ENCODE data around the gene PLXNB1.
"Not testable (repeated sequence)": the region's sequence is repeated elsewhere in the genome, so short reads cannot be mapped to it uniquely, and the experiment has no call there.

PLXNB1 gene

DNA sequence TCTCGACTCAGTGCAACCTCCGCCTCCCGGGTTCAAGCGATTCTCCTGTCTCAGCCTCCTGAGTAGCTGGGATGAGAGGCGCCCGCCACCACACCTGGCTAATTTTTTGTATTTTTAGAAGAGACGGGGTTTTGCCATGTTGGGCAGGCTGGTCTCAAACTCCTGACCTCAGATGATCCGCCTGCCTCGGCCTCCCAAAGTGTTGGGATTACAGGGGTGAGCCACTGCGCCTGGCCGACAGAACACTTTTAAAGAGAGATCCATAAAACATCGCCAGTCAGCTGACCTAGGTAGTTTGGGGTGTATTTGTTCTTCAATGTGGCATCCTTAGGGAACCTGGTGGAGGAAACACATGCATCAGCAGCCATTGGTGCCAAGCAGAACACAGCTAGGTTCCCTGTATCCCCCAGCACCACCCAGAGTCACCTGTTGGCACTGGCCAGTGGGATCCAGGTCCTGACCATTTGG, 28.4 kb downstream of the PLXNB1 start:
- H3K4me3 Mint-ChIP-seq, H3K9me3 Mint-ChIP-seq, H3K27ac Mint-ChIP-seq, H3K4me1 Mint-ChIP-seq, ATAC-seq, H3K36me3 Mint-ChIP-seq: not testable (repeated sequence)
- peaks cover 33% of the 10 kb centered on the region for H3K27me3 Mint-ChIP-seq

DNA sequence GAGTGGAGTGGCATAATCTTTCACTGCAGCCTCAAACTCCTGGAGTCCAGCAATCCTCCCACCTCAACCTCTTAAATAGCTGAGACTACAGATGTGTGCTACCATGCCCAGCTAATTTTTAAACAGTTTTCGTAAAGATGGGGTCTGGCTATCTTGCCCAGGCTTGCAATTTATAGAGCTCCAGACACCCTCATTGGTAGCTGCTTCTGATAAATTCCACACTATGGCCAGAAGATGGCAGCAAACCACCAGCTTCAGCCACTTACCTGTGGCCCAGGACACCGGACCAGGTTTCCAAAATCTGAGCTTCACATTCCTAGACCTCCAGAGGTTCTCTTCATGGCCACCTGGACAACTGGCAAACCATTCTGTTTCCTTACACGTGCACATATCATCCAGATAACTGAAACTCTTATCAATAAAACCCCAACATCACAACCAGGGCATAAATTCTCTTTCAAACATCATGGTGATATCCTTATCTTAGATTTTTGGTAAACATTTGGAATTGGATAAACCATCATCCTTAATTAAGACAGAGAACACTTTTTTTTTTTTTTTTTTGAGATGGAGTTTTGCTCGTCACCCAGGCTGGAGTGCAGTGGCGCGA, 29.0 kb downstream of the PLXNB1 start:
- Mint-ChIP-seq H3K36me3 (no peaks in the 10 kb centered on the region), H3K27ac (no peak overlapping the region), H3K27me3 (peaks cover 36% of the 10 kb centered on the region), H3K9me3 (no peaks in the 10 kb centered on the region), H3K4me3 (no peak overlapping the region), H3K4me1 (peaks cover 5% of the 10 kb centered on the region)
- ATAC-seq = peak; percentile 70

DNA sequence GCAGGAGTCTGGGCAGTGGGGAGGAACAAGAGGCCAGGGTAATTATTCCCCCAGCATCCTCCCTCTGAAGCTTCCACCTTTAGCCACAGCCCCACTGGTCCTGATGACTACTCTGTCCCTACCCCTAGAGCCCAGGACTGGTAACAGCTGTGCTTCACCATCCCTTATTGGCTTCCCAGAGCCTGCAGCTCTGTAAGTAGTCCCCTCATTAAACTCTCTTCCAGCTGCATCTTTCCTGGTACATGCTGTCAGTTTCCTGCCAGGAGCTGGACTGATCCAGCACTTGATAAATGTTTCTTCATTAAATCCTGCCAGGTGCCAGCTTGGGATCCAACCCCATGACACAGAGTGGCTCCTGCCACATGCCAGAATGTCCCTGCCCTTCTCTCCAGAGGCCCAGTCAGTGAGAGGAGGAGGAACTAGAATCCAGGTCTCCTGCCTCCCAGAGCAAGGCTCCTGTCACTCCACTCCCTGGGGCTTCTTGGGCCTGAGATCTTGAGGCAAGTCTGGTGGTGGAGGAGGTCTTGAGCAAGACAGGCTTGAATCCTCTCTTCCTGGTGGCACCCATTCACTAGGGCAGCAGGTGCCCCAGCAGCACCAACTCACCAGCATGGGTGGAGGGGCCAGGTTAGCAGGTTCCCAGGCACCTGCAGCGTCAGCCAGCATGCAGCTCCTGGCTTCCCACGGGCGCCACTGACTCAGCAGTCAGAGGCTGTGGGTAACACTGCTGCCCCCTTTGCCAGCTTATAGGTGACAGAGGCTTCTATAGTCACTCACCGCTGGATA, 30.3 kb downstream of the PLXNB1 start:
- H3K36me3 Mint-ChIP-seq = no peaks in the 10 kb centered on the region
- no peak overlapping the region for H3K4me3 Mint-ChIP-seq
- H3K4me1 Mint-ChIP-seq = peaks cover 5% of the 10 kb centered on the region
- no peaks in the 10 kb centered on the region for H3K9me3 Mint-ChIP-seq
- peaks cover 47% of the 10 kb centered on the region for H3K27me3 Mint-ChIP-seq
- no peak for ATAC-seq
- H3K27ac Mint-ChIP-seq = no peak overlapping the region

DNA sequence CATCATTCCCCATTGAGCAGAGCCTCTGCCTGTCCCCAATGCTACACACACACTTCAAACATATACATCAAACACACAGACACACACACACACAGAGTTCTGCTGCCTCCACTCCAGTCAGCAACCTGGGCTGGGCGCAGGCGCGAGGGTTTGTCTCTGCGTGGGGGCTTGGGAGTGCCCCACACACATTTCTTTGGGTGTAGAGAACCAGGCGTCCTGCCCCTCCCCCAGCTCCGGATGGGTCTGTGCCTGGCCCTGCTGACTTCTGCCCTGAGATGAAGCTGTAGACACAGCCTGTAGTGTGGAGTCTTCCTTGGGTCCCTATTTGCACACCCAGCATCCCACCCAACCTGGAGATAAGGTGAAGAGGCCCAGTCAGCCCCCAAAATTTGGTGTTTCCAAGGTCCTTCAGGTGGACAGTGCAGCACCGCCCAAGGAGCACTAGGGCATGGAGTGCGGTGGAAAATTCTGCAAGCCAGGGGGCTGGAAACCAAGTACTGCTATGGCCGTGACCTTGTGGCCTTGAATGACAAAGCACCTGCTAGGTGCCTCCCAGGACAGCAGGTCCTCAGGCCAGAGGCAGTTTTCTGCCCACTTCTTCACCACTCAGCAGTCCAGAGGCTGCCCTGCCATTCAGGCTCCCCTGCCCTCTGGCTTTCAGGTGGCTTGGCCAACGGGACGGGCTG, 31.0 kb downstream of the PLXNB1 start:
- Mint-ChIP-seq H3K27ac (no peak overlapping the region), H3K27me3 (peaks cover 50% of the 10 kb centered on the region), H3K36me3 (no peaks in the 10 kb centered on the region), H3K9me3 (no peaks in the 10 kb centered on the region), H3K4me3 (no peak overlapping the region), H3K4me1 (peaks cover 5% of the 10 kb centered on the region)
- no peak for ATAC-seq

DNA sequence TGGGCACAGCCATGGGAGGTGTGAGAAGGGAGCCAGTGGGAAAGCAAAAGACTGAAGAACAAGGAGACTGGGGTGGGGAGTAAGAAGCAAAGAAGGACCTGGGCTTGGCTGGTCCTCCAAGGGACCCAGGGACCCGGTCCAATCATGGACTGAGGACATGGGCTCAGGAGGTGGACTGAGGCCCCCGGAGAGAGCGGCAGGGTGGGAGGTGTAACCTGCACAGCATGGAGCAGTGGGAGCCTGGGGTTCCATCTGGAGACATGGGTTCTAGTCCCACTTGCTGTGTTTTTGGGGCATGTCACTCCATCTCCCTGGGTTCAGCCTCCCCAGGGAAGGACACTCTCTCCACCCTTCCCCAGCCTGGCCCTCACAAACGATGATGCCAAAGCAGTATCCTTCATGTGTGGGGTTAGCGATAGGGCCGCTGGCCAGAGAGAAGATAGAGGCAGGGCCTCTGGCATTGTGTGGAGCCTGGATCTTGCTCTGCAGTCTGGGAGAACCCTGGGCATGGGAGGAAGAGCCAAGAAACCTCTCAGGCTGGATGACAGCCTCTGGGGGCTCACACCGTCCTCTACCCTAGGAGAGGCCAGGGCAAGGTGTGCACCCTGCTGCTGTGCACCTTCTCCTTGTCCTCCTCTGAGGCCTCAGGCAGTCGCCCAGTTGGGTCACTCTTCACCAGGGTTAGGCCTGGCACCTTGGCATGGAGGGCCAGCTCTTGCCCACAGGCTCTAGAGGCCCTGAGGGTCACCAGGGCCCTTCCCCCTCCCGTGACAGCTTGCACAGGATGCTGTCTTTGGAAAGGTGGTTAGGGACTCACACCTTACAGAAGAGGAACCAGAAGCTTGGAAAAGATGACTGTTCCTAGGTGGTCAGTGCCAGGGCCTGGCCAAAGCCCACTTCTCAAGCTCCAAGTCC, 31.9 kb downstream of the PLXNB1 start:
- peaks cover 5% of the 10 kb centered on the region for H3K4me1 Mint-ChIP-seq
- no peak overlapping the region for H3K4me3 Mint-ChIP-seq
- no peaks in the 10 kb centered on the region for H3K36me3 Mint-ChIP-seq
- H3K27ac Mint-ChIP-seq = no peak overlapping the region
- no peaks in the 10 kb centered on the region for H3K9me3 Mint-ChIP-seq
- no peak for ATAC-seq
- H3K27me3 Mint-ChIP-seq = peaks cover 56% of the 10 kb centered on the region

DNA sequence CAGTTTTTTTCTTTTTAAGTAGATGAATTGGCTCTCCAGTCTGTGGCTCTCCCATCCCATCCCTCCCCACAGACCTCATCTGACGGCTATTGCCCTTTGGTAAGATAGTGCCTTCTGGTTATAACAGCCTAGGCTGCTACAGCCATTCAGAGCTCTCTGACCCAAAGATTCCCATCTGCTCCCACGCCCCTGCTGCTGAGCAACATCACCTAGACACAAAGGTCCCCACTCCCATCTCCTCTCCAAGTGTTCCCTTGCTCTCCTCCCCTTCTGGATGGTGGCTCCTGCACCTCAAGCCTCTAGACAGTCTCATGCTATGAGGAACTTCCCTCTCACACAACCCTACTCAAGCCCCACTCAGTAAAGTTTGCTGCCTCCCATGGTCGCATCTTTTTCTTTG, 34.2 kb downstream of the PLXNB1 start:
- Mint-ChIP-seq H3K27me3 (peaks cover 66% of the 10 kb centered on the region), H3K9me3 (no peaks in the 10 kb centered on the region), H3K27ac (no peak overlapping the region), H3K36me3 (no peaks in the 10 kb centered on the region), H3K4me3 (no peak overlapping the region), H3K4me1 (peaks cover 1% of the 10 kb centered on the region)
- ATAC-seq = no peak

DNA sequence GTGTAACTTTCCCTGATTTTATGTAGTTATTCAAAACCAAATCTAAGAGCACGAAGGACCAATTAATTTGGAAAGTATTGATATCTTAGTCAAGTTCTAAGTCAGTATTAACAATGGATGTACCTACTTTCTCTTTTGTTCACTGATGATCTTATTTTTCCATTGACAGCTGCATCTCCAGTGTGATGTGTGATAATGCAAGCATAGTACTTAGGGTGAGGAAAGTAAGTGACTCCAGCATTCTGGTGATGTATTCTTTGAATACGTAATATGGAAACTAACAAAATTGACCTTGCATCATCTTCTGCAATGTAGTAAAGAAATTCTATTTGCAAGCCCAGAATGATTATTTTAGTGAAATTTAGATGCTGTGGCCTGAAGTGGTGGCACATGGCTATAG, 35.5 kb downstream of the PLXNB1 start:
- no peaks in the 10 kb centered on the region for H3K36me3 Mint-ChIP-seq
- H3K9me3 Mint-ChIP-seq = no peaks in the 10 kb centered on the region
- no peak for ATAC-seq
- no peak overlapping the region for H3K27ac Mint-ChIP-seq
- H3K27me3 Mint-ChIP-seq = peaks cover 52% of the 10 kb centered on the region
- H3K4me3 Mint-ChIP-seq = no peak overlapping the region
- H3K4me1 Mint-ChIP-seq = no peaks in the 10 kb centered on the region

DNA sequence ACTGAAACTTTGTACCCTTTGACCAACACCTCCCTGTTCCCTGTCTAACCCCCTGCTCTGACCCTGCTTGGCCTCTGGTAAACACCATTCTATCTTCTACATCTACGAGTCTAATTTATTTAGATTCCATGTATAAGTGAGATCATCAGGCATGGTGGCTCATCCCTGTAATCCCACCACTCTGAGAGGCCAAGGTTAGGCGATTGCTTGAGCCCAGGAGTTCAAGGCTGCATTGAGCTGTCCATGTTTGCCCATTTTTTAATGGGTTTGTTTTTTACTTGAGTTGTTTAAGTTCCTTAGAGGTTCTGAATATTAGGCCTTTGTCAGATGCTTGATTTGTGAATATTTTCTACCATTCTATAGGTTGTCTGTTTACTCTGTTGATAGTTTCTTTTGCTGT, 40.9 kb downstream of the PLXNB1 start:
- ATAC-seq = no peak
- no peaks in the 10 kb centered on the region for H3K36me3 Mint-ChIP-seq
- H3K27ac Mint-ChIP-seq = no peak overlapping the region
- no peaks in the 10 kb centered on the region for H3K4me1 Mint-ChIP-seq
- peaks cover 37% of the 10 kb centered on the region for H3K27me3 Mint-ChIP-seq
- no peak overlapping the region for H3K4me3 Mint-ChIP-seq
- H3K9me3 Mint-ChIP-seq = no peaks in the 10 kb centered on the region

DNA sequence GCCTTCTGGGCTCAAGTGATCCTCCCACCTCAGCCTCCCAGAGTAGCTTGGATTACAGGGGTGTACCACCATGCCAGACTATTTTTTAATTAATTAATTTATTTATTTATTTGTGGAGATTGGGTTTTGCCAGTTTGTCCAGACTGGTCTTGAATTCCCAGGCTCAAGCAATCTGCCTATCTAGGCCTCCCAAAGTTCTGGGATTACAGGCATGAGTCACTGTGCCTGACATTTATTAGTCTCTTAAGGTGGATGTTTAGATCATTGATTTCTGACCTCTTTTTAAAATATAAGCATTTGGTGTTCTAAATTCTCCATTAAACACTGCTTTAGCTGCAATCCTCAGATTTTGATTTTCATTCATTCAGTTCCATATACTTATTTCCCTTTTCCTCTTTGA, 42.3 kb downstream of the PLXNB1 start:
- Mint-ChIP-seq H3K4me1 (no peaks in the 10 kb centered on the region), H3K4me3 (no peak overlapping the region), H3K27ac (no peak overlapping the region), H3K36me3 (no peaks in the 10 kb centered on the region), H3K27me3 (peaks cover 29% of the 10 kb centered on the region), H3K9me3 (no peaks in the 10 kb centered on the region)
- ATAC-seq = no peak

DNA sequence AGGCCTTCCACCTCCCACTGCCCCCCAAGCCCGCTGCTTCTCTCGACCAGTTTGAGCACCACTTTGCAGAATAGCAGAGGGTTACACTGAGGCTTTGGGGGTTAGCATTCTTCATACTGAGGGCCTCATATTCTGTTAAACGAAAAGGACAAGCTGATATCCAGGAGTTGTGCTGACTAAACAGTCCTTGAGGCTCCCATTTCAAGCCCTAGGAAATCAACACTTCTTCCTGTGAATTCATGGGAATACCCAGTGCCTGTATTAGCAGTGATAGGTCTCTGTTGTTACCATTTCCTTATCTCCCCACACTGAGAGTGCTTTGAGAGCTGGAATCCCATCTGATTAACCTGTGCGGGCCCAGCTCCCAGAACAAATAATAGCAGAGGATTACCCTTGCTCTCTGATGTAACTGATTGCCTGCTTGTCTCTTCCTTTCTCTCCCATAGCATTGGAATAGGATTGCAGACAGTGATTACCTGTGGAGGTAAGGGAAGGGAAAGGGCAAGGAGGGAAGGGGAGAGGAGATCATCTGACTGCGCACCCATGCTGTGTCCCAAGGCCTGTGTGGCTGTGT, 56.9 kb downstream of the PLXNB1 start:
- Mint-ChIP-seq H3K27ac (no peak overlapping the region), H3K36me3 (no peaks in the 10 kb centered on the region), H3K9me3 (no peaks in the 10 kb centered on the region), H3K4me3 (no peak overlapping the region), H3K4me1 (no peaks in the 10 kb centered on the region), H3K27me3 (no peaks in the 10 kb centered on the region)
- ATAC-seq = no peak

DNA sequence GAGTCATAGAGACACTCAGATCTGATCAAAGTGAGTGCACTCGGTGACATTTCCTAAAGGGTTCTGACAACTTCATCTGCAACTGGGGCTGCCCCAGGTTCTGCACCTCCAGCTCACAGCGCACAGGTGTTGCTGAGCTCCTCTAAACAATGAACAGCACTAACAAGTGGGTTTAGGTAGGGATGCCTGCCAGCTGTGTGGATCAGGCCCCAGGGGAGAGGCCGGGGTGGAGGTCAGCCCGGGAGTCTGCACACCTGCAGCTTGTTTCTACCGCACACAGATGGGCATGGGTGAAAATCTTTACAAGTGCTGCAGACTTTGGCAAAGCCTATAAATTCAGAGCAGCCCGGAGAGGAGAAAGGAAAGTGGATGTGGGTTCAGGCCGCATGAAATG, 57.5 kb downstream of the PLXNB1 start:
- peak; percentile 52 for ATAC-seq
- Mint-ChIP-seq H3K27ac (no peak overlapping the region), H3K27me3 (no peaks in the 10 kb centered on the region), H3K4me1 (no peaks in the 10 kb centered on the region), H3K4me3 (no peak overlapping the region), H3K36me3 (no peaks in the 10 kb centered on the region), H3K9me3 (no peaks in the 10 kb centered on the region)

DNA sequence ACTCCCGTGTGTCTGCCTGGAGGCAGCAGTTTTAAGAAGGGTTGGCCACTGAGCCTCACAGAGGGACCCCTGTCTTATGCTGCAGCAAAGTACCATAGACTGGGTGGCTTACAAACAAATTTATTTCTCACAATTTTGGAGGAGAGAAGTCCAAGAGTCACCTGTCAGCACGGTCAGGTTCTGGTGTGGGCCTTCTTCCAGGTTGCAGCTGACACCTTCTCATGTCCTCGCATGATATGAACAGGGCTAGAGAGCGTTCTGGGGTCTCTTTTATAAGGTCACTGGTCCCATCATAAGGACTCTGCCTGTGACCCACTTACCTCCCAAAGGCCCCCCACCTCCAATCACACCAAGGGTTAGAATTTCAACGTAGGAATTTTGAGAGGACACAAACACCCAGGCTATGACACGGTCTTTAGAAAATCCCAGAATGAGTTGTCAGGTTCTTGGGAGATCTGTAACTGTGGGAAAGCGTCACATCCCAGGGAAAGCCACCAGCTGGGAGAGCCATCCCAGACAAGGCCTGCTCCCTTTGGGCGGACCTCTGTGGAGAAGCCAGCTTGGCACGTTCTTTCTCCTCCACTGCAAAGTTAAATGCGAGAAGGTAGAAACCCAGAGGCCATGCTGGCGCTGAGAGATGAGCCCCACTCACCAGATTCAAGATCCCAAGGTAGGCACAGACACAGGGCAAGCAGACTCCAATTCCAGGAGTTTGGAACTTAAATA, 58.1 kb downstream of the PLXNB1 start, which contains the start of gene FBXW12:
Gene FBXW12, plus strand, starts transcription at position 569 of the 726 bp plus-strand sequence. CDS start 549 bp downstream, outside the sequence.
- Mint-ChIP-seq H3K4me3 (no peak within 1 kb of the TSS), H3K27me3 (no peaks in the 10 kb centered on the region), H3K9me3 (no peaks in the 10 kb centered on the region), H3K36me3 (no peaks in the 10 kb centered on the region), H3K4me1 (no peaks in the 10 kb centered on the region), H3K27ac (no peak within 1 kb of the TSS)
- ATAC-seq = no peak

DNA sequence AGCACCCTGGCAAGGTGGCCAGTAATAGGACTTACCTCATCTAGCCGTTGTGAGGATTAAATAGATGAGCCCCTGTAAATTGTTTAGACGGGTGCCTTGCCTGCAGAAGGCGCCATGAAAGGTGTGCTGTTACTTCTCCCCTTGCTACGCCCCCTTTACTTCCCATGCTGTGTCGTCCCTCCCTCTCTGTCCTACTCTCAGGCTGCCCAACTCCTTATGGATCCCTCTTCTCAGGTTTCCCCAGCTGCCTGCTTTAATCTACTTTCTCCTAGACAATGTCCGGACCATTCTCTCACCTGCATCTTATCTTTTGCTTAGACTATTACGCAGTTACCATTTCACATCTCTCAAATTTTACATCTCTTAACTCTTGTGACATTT, 59.6 kb downstream of the PLXNB1 start:
- ATAC-seq = no peak
- Mint-ChIP-seq H3K4me1 (no peaks in the 10 kb centered on the region), H3K27ac (no peak overlapping the region), H3K36me3 (no peaks in the 10 kb centered on the region), H3K9me3 (no peaks in the 10 kb centered on the region), H3K4me3 (no peak overlapping the region), H3K27me3 (no peaks in the 10 kb centered on the region)

DNA sequence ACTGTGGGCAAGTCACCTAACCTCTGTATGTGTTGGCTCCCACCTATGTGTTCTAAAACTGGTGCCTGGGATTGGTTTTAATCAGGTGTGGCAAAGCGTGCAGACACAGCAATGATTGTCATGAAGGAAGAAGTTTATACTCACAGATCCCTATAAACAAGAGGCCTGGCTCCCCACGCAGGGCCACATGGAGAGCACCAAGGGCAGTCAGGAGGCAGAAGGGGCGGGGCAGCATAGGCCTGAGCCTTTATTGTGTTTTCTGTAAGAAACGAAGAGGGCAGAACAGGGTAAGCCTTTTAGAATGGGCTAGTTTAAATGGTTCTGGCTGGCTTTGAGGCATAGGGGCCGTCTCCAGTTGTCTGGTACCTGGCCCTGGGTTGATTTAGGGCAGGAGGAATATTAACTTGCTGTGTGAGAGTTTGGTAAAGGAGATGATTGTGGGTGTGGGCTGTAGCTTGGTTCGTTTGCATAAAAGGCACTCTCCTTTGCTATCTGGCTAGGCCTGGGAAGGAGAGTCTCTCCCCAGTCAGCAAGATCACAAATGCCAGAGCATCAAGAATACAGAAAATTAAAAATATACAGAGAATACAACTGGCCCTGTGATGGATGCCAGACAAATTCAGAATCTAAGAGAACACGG, 60.1 kb downstream of the PLXNB1 start:
- Mint-ChIP-seq H3K27me3 (no peaks in the 10 kb centered on the region), H3K9me3 (no peaks in the 10 kb centered on the region), H3K27ac (no peak overlapping the region), H3K36me3 (no peaks in the 10 kb centered on the region), H3K4me3 (no peak overlapping the region), H3K4me1 (no peaks in the 10 kb centered on the region)
- no peak for ATAC-seq

All from stimulated activated memory B cell treated with anti-CD40 and anti-IgM and Interleukin-4, amounts not matched to agents 10 μg/mL and 1 μg/mL and 100 μg/mL, for 72 hours (primary cell).